Pancreas (tissue), 10 donors: Measurements from ENCODE around the gene IDI1. TPM values are rescaled to one million over a fixed set of nuclear protein-coding genes. Genes with fewer than 3 reads are reported as not detected.

Source experiments
- ATAC-seq, 4 donors: fragments of 200-7000 bp; cut with Tn5 transposase; one replicate each; pipeline versions ENCODE4 v1.8.0 to v1.9.1; 2020; ENCODE audit warnings: mild to moderate bottlenecking in 4 of 4, moderate library complexity in 4 of 4
- DNase-seq, 6 donors: peaks; one replicate each; pipeline ENCODE4 v3.0.0-alpha.2; 2020
- FAIRE-seq: peaks from 2 replicates; lab custom pipeline; 2012; peaks lifted over from hg19 to GRCh38; lab: Jason Lieb, UNC
- H3K27ac ChIP-seq, 4 donors: fragments of 200-600 bp; sonication (generic); 1 replicate in 3 of 4; 2 replicates in 1 of 4; pipeline versions ENCODE4 v1.5.0 to v1.8.0; 2020
- H3K27me3 ChIP-seq, 4 donors: fragments of 200-600 bp; one replicate each; pipeline ENCODE4 v1.8.0; 2021
- H3K36me3 ChIP-seq, 3 donors: fragments of 200-600 bp; sonication (generic) in 1 of 3; one replicate each; pipeline versions ENCODE4 v1.5.0 to v1.8.0; 2020 to 2021
- H3K4me1 ChIP-seq, 3 donors: fragments of 200-600 bp; one replicate each; pipeline ENCODE4 v1.8.0; 2021
- H3K4me3 ChIP-seq, 4 donors: fragments of 200-600 bp; sonication (generic) in 2 of 4; one replicate each; pipeline versions ENCODE4 v1.5.0 to v1.8.0; 2020 to 2021
- H3K9me3 ChIP-seq, 4 donors: fragments of 200-600 bp; one replicate each; pipeline ENCODE4 v1.8.0; 2021
- whole genome bisulfite sequencing, 2 donors: extraction: QIAGEN DNeasy Blood & Tissue Kit; methylation state at CpG; one replicate each; pipeline ENCODE4 v1.1.7; 2013; 5-methylcytosine and 5-hydroxymethylcytosine counted together
- intact Hi-C, 3 donors: fragments of 100-400 bp; cut with DNase I; formaldehyde crosslinking; loops; one replicate each; pipeline versions ENCODE4 v1.11.1 to v1.14.2; 2022
- polyA plus RNA-seq, 2 donors: library from polyadenylated mRNA; stranded (reverse); fragments of 200-250 nt; gene quantifications; one replicate each; pipeline ENCODE4 v1.2.3, GENCODE V29; 2013
- total RNA-seq, 6 donors: library from RNA; stranded (reverse); fragmentation: NEBNext Ultra II Directional in 4 of 6; extraction: Animal tissue kit (Norgen Biotek cat#: 25700) in 4 of 6; gene quantifications; one replicate each; pipeline versions ENCODE4 v1.2.1 to v1.2.4, GENCODE V29; 2021 to 2023
- TF ChIP-seq, protein P1 (sequence below), 4 donors: fragments of 200-600 bp; sonication (generic) in 3 of 4; IDR thresholded peaks; one replicate each; pipeline versions ENCODE4 v1.5.0 to v1.8.0; 2021; ENCODE audit warnings: antibody characterized with exemption in 4 of 4
- donor health status: healthy with polysubstance abuse.
- donor health status: DM: no; HTN: no; CAD: no; lungs with moderate emphysema.
- donor health status: DM: no; HTN: no; CAD: no.
- donor health status: control.
- donor health status: control.
- donor health status: Bipolar disorder and iron deficiency.
- donor health status: DM: yes; HTN: yes; CAD: no.
- donor health status: DM: no; HTN: no; CAD: no.
- donor health status: DM: no; HTN: no; CAD: no.
- donor health status: DM: yes; HTN: yes; CAD: no.

The IDI1 gene
- total and polyA plus RNA-seq, 8 donors = 5.4 to 26.7 (median 9.6) TPM

DNA sequence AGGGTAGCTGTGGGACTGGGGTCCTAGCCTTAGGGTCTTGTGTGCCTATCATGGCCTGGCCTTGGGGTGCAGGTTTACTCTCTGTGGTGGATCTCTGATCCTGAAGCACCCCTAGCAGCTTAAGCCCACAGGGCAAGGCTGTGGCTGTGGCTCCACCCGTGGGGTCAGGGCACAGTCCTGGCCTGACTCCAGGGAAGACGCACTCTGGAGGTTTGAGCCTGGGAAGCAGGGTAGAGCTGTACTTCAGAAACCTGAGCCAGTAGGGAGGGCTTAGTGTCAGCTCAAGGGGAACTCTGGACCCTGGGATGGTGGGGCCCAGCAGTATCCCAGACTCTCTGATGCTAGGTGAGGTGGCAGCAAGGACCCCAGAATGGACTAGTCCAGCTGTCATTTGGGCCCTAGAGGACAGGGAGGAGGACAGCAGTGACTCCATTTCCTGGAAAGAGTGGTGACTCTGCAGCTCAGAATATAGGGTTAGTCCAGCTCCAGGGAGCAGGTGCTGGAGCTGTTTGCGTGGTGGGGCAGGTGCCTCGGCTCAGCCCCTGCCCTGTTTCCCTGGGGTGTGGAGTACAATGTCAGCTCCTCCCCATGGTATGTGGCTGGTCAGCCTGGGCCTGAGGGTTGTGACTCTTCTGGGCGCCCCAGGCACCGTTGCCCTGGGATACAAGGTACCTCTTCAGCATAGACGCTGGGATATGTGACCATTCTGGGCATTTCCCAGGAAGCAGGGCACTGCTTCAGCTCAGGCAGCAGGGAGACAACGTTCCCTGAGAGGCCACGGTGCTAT, 44.8 kb downstream of the IDI1 start:
- peaks cover 6 to 85% (median 34%) of the 10 kb centered on the region in 3 donors for H3K36me3 ChIP-seq
- no peak for DNase-seq
- H3K4me3 ChIP-seq = no peak overlapping the region
- ATAC-seq = no peak
- TF ChIP-seq, protein P1, sequence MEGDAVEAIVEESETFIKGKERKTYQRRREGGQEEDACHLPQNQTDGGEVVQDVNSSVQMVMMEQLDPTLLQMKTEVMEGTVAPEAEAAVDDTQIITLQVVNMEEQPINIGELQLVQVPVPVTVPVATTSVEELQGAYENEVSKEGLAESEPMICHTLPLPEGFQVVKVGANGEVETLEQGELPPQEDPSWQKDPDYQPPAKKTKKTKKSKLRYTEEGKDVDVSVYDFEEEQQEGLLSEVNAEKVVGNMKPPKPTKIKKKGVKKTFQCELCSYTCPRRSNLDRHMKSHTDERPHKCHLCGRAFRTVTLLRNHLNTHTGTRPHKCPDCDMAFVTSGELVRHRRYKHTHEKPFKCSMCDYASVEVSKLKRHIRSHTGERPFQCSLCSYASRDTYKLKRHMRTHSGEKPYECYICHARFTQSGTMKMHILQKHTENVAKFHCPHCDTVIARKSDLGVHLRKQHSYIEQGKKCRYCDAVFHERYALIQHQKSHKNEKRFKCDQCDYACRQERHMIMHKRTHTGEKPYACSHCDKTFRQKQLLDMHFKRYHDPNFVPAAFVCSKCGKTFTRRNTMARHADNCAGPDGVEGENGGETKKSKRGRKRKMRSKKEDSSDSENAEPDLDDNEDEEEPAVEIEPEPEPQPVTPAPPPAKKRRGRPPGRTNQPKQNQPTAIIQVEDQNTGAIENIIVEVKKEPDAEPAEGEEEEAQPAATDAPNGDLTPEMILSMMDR (IDR thresholded peaks at IDR 0.05) = no peak
- 97 to 99% methylated on average over 9 of the region's 9 CpGs for WGBS, 2 donors
- H3K4me1 ChIP-seq = no peaks in the 10 kb centered on the region
- intact Hi-C loops = no loop called here
- H3K27me3 ChIP-seq = no peaks in the 10 kb centered on the region
- H3K9me3 ChIP-seq = no peaks in the 10 kb centered on the region
- FAIRE-seq = no peak
- H3K27ac ChIP-seq = no peak overlapping the region

DNA sequence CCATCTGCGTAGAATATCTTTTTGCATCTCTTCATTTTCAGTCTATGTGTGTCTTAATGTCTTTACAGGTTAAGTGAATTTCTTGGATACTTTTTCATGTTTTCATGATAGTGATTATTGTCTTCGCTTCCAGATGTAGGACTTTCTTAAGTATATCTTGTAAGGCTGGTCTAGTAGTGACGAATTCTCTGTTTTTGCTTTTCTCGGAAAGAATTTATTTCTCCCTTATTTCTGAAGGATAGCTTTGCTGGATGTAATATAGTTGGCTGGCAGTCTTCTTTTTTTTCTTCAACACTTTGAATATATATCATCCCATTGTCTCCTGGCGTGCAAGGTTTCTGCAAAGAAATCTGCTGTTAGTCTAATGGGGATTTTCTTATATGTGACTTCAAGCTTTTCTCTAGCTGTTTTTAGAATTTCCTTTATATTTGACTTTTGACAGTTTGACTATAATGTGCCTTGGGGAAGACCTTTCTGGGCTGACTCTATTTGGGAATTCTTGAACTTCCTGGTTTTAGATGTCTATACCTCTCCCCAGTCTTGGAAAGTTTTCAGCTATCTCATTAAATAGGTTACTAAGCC, 46.4 kb downstream of the IDI1 start:
- ATAC-seq (no peak), FAIRE-seq (no peak), DNase-seq (no peak)
- Histone ChIP-seq H3K4me1 (no peaks in the 10 kb centered on the region), H3K9me3 (no peaks in the 10 kb centered on the region), H3K4me3 (no peak overlapping the region), H3K27me3 (no peaks in the 10 kb centered on the region), H3K36me3 (peaks cover 6 to 94% (median 39%) of the 10 kb centered on the region in 3 donors), H3K27ac (no peak overlapping the region)
- intact Hi-C loops = no loop called here
- WGBS, 2 donors = 98 to 99% methylated on average over 5 of the region's 5 CpGs
- TF ChIP-seq, protein P1 (IDR thresholded peaks at IDR 0.05) = no peak

DNA sequence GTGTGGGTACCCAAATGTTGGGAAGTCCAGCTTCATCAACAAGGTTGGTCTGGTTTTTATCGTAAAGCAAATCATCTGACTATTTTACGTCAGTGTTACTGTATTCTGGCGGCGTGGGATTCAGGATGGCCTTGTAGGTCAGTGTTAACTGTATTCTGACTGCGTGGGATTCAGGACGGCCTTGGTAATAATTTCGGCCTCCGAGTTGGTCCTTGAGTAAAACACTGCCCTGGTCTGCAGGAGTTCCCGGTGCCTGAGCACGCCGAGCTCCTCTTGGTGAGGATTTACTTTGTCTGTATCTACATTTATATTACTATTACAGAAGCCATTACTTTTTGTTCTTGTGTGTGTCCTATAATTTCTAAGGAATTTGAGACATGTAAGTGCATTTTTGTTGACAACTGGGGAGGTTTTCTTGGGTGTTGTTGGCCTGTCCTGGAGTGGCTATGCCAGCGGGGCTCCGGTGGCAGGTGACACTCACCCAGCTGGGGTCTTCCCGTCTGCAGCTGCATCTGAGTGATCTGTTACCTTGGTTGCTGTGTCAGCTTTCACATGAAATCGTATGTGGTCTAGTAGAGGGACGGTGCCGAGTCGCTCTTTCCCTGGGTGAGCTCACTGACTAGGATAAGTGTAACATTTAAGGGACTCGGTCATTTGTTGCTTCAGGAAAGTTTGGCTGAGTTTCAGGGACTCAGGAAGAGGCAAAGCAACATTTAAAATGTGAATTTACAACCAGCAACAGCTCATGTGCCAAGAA, 51.5 kb downstream of the IDI1 start:
- no peak for DNase-seq
- FAIRE-seq = no peak
- WGBS, 2 donors = 85 to 90% methylated on average over 19 of the region's 19 CpGs
- Histone ChIP-seq H3K36me3 (peaks cover 0 to 79% (median 32%) of the 10 kb centered on the region in 3 donors), H3K9me3 (no peaks in the 10 kb centered on the region), H3K27me3 (no peaks in the 10 kb centered on the region), H3K4me3 (no peak overlapping the region), H3K27ac (no peak overlapping the region), H3K4me1 (no peaks in the 10 kb centered on the region)
- TF ChIP-seq, protein P1 (IDR thresholded peaks at IDR 0.05) = no peak
- no peak for ATAC-seq
- intact Hi-C loops = no loop called here

DNA sequence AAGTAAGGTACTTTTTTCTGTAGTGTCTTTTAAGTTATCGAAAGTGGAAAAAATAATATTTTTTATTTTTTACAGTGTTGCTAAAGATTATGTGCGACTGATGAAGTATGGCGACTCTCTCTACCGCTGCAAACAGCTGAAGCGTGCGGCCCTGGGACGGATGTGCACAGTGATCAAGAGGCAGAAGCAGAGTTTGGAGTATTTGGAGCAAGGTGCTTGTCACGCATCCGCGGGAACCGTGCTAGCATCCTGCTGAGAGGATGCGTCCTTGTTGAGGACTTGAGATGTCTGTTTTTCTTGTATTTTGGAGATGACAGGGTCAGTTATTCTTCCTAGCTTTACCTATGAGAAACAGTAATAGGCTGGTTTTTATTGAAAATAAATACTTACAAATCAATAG, 52.9 kb downstream of the IDI1 start:
- no peaks in the 10 kb centered on the region for H3K9me3 ChIP-seq
- no peak overlapping the region for H3K27ac ChIP-seq
- peaks cover 0 to 64% (median 31%) of the 10 kb centered on the region in 3 donors for H3K36me3 ChIP-seq
- intact Hi-C loops = no loop called here
- H3K4me1 ChIP-seq = no peaks in the 10 kb centered on the region
- no peak for DNase-seq
- TF ChIP-seq, protein P1 (IDR thresholded peaks at IDR 0.05) = no peak
- ATAC-seq = no peak
- WGBS, 2 donors = 94 to 96% methylated on average over 12 of the region's 12 CpGs
- H3K4me3 ChIP-seq = no peak overlapping the region
- H3K27me3 ChIP-seq = no peaks in the 10 kb centered on the region
- no peak for FAIRE-seq
